ENCODE measurements around the gene FADS1.

FADS1 gene

GRCh38 chr11:61793829-61794204 is 23.0 kb downstream of the FADS1 start:
- no peak for DNase-seq

- DNase-seq, result no peak
These were observed 23.5 kb downstream of the FADS1 start for GRCh38 chr11:61793083-61793828.

- DNase-seq, result peak; percentile 89
These were observed 24.3 kb downstream of the FADS1 start, which contains the start of the genes FEN1 and TMEM258 for GRCh38 chr11:61792310-61793082. FEN1 (plus strand) TSS chr11:61792911; CDS start chr11:61795362, 2,451 bp downstream. TMEM258 (minus strand) TSS chr11:61792599; CDS start chr11:61792558, 41 bp downstream.

GRCh38 chr11:61791737-61792309 is 25.0 kb downstream of the FADS1 start:
- DNase-seq, result peak; percentile 27

- DNase-seq, result no peak
These were observed 28.8 kb downstream of the FADS1 start for GRCh38 chr11:61787928-61788491.

GRCh38 chr11:61785837-61786402 is 30.9 kb downstream of the FADS1 start:
- no peak for DNase-seq

- DNase-seq, result no peak
These were observed 32.3 kb downstream of the FADS1 start for GRCh38 chr11:61784506-61784805.

- DNase-seq, result no peak
These were observed 32.9 kb downstream of the FADS1 start for GRCh38 chr11:61783717-61784505.

- DNase-seq, result no peak
These were observed 34.0 kb downstream of the FADS1 start for GRCh38 chr11:61782841-61783240.

GRCh38 chr11:61782299-61782698 is 34.5 kb downstream of the FADS1 start:
- DNase-seq, result no peak

- no peak for DNase-seq
These were observed 35.2 kb downstream of the FADS1 start for GRCh38 chr11:61781585-61781984.

GRCh38 chr11:61780581-61781162 is 36.1 kb downstream of the FADS1 start:
- DNase-seq, result no peak

- DNase-seq, result no peak
These were observed 36.9 kb downstream of the FADS1 start for GRCh38 chr11:61779666-61780525.

GRCh38 chr11:61778920-61779650 is 37.7 kb downstream of the FADS1 start:
- no peak for DNase-seq

GRCh38 chr11:61778357-61778886 is 38.4 kb downstream of the FADS1 start:
- no peak for DNase-seq

- peak; percentile 66 for DNase-seq
These were observed 39.3 kb downstream of the FADS1 start for GRCh38 chr11:61777234-61778090.

GRCh38 chr11:61776561-61777075 is 40.2 kb downstream of the FADS1 start:
- DNase-seq, result peak; percentile 63

All from activated naive CD4-positive, alpha-beta T cell treated with anti-CD3 and anti-CD28 coated beads, Interleukin-2, amount 50 U/mL, for 16 hours (primary cell).